ENCODE results near the gene PARD3. TPM values are rescaled to one million over a fixed set of nuclear protein-coding genes. Genes with fewer than 3 reads are reported as not detected.

PARD3 gene
- total RNA-seq, 1 experiment from 2014 or later: 51.8 TPM

DNA sequence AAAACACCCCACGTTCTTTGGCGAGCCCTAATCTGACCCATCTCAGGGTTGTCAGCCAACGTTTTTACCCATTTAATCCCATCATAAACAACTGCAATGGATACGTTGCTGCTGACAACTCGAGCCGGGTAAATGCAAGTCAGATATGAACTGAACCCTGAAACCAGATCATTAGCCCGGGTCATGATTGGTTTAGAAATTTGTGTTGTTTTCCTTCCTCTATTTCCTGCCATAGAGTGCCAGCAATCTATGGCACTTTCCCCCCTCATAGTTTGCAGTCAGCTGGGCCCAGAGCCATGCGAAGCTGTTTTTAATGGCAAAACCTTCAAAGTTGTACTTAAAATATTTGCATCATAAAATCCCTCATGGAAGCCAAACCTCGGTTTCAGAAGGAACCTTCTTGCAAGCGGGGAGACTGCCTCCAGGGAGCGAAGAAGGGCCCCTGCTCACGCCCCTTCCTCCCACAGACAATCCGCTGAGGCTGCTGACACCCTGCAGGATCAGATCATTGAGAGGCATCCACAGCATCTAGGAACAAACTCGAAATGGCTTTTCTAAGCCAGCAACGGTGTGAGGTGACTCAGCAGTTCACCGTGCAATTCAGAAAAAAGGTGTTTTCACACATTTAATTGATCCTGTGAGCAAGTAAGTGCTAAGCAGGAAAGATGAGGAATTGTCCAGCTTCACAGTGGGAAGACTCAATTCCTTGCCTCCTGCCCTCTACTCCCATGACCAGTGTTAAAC lies 710.1 kb downstream of the PARD3 start (continued):
- TF ChIP-seq ESRRA (CRISPR knock-in tag; IDR thresholded peaks at IDR 0.05; ENCODE audit: borderline replicate concordance): no peak
- TF ChIP-seq, protein P1, sequence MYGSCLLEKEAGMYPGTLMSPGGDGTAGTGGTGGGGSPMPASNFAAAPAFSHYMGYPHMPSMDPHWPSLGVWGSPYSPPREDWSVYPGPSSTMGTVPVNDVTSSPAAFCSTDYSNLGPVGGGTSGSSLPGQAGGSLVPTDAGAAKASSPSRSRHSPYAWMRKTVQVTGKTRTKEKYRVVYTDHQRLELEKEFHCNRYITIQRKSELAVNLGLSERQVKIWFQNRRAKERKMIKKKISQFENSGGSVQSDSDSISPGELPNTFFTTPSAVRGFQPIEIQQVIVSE (CRISPR knock-in tag; IDR thresholded peaks at IDR 0.05; ENCODE audit: borderline replicate concordance): no peak
- TF ChIP-seq TCF7 (CRISPR knock-in tag; IDR thresholded peaks at IDR 0.05; ENCODE audit: low read depth): no peak
- TF ChIP-seq, protein P2, sequence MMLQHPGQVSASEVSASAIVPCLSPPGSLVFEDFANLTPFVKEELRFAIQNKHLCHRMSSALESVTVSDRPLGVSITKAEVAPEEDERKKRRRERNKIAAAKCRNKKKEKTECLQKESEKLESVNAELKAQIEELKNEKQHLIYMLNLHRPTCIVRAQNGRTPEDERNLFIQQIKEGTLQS (CRISPR knock-in tag; conservative IDR thresholded peaks at IDR 0.05): no peak
- TF ChIP-seq, protein P3, sequence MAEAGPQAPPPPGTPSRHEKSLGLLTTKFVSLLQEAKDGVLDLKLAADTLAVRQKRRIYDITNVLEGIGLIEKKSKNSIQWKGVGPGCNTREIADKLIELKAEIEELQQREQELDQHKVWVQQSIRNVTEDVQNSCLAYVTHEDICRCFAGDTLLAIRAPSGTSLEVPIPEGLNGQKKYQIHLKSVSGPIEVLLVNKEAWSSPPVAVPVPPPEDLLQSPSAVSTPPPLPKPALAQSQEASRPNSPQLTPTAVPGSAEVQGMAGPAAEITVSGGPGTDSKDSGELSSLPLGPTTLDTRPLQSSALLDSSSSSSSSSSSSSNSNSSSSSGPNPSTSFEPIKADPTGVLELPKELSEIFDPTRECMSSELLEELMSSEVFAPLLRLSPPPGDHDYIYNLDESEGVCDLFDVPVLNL (CRISPR knock-in tag; IDR thresholded peaks at IDR 0.05; ENCODE audit: borderline replicate concordance, low read depth): no peak
- TF ChIP-seq, protein P4, sequence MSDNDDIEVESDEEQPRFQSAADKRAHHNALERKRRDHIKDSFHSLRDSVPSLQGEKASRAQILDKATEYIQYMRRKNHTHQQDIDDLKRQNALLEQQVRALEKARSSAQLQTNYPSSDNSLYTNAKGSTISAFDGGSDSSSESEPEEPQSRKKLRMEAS (CRISPR knock-in tag; IDR thresholded peaks at IDR 0.05): no peak
- no peak for TF ChIP-seq SP1 (CRISPR knock-in tag; conservative IDR thresholded peaks at IDR 0.05)
- TF ChIP-seq, protein P5, sequence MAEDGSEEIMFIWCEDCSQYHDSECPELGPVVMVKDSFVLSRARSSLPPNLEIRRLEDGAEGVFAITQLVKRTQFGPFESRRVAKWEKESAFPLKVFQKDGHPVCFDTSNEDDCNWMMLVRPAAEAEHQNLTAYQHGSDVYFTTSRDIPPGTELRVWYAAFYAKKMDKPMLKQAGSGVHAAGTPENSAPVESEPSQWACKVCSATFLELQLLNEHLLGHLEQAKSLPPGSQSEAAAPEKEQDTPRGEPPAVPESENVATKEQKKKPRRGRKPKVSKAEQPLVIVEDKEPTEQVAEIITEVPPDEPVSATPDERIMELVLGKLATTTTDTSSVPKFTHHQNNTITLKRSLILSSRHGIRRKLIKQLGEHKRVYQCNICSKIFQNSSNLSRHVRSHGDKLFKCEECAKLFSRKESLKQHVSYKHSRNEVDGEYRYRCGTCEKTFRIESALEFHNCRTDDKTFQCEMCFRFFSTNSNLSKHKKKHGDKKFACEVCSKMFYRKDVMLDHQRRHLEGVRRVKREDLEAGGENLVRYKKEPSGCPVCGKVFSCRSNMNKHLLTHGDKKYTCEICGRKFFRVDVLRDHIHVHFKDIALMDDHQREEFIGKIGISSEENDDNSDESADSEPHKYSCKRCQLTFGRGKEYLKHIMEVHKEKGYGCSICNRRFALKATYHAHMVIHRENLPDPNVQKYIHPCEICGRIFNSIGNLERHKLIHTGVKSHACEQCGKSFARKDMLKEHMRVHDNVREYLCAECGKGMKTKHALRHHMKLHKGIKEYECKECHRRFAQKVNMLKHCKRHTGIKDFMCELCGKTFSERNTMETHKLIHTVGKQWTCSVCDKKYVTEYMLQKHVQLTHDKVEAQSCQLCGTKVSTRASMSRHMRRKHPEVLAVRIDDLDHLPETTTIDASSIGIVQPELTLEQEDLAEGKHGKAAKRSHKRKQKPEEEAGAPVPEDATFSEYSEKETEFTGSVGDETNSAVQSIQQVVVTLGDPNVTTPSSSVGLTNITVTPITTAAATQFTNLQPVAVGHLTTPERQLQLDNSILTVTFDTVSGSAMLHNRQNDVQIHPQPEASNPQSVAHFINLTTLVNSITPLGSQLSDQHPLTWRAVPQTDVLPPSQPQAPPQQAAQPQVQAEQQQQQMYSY (CRISPR knock-in tag; IDR thresholded peaks at IDR 0.05): no peak
- TF ChIP-seq, protein P6, sequence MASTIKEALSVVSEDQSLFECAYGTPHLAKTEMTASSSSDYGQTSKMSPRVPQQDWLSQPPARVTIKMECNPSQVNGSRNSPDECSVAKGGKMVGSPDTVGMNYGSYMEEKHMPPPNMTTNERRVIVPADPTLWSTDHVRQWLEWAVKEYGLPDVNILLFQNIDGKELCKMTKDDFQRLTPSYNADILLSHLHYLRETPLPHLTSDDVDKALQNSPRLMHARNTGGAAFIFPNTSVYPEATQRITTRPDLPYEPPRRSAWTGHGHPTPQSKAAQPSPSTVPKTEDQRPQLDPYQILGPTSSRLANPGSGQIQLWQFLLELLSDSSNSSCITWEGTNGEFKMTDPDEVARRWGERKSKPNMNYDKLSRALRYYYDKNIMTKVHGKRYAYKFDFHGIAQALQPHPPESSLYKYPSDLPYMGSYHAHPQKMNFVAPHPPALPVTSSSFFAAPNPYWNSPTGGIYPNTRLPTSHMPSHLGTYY (CRISPR knock-in tag; IDR thresholded peaks at IDR 0.05): no peak
- TF ChIP-seq, protein P7, sequence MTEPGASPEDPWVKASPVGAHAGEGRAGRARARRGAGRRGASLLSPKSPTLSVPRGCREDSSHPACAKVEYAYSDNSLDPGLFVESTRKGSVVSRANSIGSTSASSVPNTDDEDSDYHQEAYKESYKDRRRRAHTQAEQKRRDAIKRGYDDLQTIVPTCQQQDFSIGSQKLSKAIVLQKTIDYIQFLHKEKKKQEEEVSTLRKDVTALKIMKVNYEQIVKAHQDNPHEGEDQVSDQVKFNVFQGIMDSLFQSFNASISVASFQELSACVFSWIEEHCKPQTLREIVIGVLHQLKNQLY (CRISPR knock-in tag; IDR thresholded peaks at IDR 0.05): no peak

DNA sequence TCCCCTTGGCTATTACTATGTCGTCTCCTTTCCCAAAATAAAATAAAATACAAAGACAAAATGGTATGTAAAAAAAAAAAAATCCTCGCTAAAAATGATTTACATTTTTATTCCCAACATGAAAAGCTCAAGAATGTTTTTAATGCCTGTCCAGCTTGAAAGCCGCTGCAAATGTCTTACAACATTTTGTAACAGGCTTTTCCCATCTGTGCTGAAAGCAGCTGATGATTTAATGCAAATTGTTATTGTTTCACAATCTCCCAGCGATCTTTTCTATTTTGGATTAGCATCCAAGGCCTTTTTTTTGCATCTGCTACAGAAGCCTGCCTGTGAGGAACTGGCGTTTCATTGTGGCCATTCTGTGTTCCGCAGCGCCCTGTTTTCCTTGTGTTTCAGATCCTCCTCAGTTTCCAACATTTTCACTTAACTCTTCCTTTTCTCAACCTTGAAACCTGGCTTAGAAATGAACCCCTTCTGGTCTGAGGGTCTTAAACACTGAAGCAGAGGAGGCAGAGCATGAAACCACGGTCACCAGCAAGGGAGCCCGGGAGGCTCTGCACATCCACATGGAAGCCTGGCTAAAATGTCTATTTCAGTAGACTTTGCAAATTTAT lies 712.1 kb downstream of the PARD3 start:
- TF ChIP-seq JAZF1 (CRISPR knock-in tag; IDR thresholded peaks at IDR 0.05) (no peak), RELA (CRISPR knock-in tag; IDR thresholded peaks at IDR 0.05; ENCODE audit: borderline replicate concordance) (no peak), CBFB (CRISPR knock-in tag; IDR thresholded peaks at IDR 0.05; ENCODE audit: low read depth) (no peak)
- TF ChIP-seq, protein P8, sequence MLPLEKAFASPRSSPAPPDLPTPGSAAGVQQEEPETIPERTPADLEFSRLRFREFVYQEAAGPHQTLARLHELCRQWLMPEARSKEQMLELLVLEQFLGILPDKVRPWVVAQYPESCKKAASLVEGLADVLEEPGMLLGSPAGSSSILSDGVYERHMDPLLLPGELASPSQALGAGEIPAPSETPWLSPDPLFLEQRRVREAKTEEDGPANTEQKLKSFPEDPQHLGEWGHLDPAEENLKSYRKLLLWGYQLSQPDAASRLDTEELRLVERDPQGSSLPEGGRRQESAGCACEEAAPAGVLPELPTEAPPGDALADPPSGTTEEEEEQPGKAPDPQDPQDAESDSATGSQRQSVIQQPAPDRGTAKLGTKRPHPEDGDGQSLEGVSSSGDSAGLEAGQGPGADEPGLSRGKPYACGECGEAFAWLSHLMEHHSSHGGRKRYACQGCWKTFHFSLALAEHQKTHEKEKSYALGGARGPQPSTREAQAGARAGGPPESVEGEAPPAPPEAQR (CRISPR knock-in tag; IDR thresholded peaks at IDR 0.05): no peak
- TF ChIP-seq, protein P9, sequence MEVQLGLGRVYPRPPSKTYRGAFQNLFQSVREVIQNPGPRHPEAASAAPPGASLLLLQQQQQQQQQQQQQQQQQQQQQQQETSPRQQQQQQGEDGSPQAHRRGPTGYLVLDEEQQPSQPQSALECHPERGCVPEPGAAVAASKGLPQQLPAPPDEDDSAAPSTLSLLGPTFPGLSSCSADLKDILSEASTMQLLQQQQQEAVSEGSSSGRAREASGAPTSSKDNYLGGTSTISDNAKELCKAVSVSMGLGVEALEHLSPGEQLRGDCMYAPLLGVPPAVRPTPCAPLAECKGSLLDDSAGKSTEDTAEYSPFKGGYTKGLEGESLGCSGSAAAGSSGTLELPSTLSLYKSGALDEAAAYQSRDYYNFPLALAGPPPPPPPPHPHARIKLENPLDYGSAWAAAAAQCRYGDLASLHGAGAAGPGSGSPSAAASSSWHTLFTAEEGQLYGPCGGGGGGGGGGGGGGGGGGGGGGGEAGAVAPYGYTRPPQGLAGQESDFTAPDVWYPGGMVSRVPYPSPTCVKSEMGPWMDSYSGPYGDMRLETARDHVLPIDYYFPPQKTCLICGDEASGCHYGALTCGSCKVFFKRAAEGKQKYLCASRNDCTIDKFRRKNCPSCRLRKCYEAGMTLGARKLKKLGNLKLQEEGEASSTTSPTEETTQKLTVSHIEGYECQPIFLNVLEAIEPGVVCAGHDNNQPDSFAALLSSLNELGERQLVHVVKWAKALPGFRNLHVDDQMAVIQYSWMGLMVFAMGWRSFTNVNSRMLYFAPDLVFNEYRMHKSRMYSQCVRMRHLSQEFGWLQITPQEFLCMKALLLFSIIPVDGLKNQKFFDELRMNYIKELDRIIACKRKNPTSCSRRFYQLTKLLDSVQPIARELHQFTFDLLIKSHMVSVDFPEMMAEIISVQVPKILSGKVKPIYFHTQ (CRISPR knock-in tag; IDR thresholded peaks at IDR 0.05): no peak
- TF ChIP-seq, protein P10, sequence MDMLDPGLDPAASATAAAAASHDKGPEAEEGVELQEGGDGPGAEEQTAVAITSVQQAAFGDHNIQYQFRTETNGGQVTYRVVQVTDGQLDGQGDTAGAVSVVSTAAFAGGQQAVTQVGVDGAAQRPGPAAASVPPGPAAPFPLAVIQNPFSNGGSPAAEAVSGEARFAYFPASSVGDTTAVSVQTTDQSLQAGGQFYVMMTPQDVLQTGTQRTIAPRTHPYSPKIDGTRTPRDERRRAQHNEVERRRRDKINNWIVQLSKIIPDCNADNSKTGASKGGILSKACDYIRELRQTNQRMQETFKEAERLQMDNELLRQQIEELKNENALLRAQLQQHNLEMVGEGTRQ (CRISPR knock-in tag; IDR thresholded peaks at IDR 0.05): no peak
- Mint-ChIP-seq H3K27ac (no peak overlapping the region), H3K4me1 (peaks cover 14% of the 10 kb centered on the region), H3K4me3 (no peak overlapping the region), H3K9me3 (peaks cover 21% of the 10 kb centered on the region), H3K27me3 (ENCODE audit: low read depth) (no peaks in the 10 kb centered on the region), H3K36me3 (peaks cover 11% of the 10 kb centered on the region; the same call in 1 of the 2 replicates)
- ChIA-PET POLR2A (no interaction called here), CTCF (no interaction called here)
- ATAC-seq (no peak), DNase-seq (ENCODE audit: low spot score) (no peak)
